Stimulated activated CD8-positive, alpha-beta memory T cell treated with anti-CD3 and anti-CD28 coated beads, Interleukin-15, amount 100 ng/mL, for 1 hour (primary cell): ENCODE data around the gene NUDT14.

Experiments used
- DNase-seq: peaks from one replicate; pipeline ENCODE4 v3.0.0-alpha.2; 2020; ENCODE audit warnings: low read depth

Gene NUDT14

DNA sequence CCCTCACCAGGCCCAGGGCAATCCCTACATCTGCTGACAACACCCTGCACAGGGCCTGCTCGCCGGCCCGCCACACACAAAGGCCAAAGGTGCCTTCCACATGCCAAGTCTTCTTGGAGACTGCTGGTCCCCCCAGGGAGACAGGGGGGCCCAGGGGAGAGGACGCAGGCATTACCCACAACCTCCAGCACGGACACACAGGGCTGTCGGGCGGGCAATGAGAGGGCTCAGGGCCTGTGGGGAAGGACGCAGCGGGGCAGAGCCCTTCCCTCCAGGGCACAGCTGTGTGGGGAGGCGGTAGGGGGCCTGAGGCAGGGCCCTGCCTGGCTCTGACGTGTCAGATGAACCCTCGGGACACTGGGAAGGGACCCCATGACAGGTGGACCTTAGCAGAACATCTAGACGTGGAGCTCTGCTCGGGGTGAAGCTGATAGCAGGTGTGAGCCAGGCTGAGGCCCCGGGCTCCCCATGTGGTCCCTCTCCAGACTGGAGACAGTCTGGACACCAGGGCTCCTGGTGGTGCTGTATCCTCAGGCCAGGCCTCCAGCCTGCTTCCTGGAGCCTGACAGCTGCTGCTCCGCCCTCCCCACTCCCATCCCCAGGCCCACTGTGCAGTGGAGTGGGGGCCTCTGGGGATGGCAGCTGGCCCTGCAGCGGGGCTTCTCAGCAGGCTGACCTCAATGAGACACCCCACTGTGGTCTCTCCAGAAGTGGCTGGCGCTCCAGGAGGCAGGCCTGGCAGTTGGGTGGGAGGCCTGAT is 31.6 kb upstream of the NUDT14 start:
- DNase-seq = no peak

DNA sequence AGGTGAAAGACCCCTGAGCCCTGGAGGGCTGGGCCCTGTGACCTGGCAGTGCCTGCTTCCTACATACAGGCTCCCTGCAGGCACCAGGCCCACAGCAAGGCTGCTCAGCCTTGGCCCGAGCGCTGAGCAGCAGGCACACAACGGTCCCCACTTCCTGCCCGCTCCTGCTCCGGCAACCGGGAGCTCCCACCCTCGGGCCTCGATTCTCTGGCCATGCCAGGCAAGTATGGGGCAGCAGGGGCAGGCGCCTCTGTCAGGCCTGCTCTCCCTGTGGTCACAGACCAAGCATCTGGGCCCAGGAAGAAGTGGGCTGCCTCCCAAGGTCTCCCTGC is 30.6 kb upstream of the NUDT14 start:
- DNase-seq = no peak

DNA sequence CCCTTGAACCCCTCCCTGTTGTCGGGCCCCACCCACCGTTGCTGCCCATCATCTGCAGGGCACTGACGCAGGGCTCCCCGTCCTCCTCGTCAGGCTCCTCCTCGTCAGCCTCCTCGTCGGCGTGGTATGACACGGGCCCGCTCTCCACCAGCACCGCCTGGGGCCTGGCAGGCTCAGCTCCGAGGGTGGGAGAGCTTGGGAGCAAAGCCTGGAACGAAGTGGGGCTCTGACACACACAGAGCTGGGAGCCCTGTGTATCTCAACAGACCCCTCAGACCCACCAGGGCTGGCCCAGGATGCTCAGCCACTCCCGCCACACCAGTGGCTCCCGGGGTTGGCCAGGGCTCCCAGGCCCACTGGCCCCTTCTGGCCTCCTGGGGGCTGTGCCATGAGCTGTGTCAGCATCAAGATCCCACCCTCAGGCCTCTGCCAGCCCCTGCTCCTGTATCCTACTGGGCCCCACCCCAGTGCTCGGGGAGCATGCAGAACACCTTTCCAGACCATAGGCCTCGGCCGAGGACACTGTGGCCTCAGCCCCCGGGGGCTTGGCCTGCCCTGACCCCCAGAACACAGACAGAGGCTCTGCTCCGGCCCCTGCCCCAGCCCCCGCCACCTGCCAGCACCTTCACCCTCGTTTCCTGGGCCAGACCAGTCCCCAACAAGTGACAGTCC is 30.1 kb upstream of the NUDT14 start:
- no peak for DNase-seq

DNA sequence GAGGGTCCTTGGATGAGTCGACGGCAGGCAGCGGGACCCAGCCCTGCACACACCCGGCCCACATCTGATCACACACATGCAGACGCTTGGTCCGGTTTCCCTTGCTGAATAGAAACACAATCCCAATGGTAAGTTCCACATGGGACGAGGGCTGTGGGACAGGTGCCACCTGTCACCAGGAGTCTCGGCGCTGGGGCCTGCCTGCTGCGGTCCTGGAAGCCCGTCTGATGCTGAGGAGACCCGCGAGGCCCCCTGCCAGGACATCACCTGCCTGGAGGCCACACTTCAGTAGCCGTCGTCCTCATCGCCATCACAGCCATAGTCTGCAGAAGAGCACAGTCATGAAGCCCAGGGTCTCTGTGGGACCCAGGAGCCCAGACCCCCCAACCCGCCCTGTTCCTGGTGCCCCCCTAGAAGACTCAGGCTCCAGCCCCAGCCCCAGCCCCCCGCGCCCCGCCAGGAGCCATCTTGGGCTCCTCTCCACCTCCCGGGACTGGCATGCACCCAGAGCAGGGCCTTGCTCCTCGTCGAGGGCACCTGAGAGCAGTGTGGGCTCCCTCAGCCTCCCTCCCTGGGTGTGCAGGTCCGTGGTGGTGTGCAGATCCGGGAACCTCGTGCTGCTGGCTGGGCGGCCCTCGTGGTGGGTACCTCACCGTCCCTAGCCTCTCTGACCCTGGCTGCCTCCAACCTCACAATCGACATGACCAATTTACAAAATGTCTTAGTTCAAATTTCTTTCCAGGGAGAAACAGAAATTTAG is 29.3 kb upstream of the NUDT14 start:
- DNase-seq = no peak

- DNase-seq = no peak
Observed at GRCh38 chr14:105209646-105210045, 28.5 kb upstream of the NUDT14 start.

DNA sequence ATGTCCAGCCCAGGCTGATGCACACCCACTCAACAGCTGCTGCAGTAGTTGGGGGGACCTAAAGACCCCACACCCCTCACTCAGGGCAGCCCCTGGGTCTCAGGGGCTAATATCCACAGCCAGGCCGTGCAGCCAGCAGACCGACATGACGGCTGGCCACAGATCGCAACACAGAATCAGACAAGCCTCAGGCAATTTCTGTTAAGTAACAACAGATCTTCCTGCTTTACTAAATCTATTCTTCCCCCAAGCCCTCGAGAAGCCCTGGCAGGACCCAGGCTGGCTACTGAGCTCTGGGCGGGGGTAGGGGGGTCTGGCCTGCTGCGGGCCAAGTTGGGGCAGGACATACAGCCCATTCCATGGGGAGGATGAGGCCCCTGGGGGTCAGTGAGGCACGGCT is 28.0 kb upstream of the NUDT14 start:
- no peak for DNase-seq

- DNase-seq = no peak
Observed at GRCh38 chr14:105208738-105209075, 27.6 kb upstream of the NUDT14 start.

DNA sequence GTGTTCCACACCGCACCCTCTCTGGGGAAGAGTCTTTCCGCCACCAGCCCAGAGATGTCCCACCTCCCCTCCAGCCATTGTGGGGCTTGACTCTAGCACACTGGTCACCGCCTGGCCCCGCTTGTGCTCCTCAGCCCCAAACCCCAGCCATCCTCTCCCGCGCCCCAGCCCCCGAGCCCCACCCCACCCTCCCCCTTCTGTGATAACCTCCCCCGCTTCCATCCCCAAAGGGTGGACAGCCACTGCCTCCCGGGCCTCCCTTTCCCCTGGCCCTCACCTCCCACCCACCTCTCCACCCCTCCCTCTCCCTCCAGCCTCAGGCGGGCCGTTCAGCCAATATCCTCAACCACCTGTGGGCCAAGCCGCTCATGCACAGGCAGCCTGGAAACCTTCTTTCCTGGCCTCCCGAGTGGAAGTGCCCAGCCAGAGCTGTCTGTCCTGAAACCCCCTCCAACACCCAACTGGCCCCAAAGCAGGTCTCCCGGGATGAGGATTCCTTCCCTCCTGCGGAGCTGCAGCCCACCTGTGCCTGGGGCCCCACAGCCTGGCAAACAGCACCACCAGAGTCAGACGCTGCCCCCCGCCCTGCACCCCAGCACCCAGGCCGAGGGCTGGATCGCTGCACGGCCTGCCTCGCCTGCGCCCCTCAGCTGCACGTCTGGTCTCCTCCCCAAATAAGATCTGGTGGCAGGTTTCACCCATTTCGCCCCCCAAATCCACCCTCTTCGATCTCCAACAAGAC is 27.1 kb upstream of the NUDT14 start:
- DNase-seq = no peak

DNA sequence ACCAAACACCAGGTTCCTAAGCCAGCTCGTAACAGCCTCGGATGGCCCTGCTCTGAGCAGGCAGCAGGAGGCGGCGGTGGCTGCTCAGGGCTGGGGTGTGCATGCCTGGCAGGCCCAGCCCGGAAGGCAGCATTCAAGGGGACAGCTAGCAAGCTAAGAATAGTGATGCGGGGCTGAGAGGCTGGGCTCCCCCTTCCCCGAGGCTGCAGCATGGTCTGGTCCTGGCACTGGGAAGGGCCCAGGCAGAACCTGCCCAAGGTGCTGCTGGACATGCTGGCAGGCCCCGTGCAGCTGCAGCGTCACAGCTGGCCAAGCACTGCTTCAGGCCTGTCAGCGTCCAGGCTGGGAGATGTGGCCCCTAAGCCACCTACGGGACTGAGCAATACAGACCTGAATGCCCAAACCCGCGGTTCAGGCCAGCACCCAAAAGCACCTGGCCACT is 26.4 kb upstream of the NUDT14 start:
- DNase-seq = no peak

GRCh38 chr14:105206873-105207272 is 25.8 kb upstream of the NUDT14 start:
- no peak for DNase-seq

- no peak for DNase-seq
Observed at GRCh38 chr14:105205673-105206208, 24.6 kb upstream of the NUDT14 start.

GRCh38 chr14:105204931-105205672 is 24.0 kb upstream of the NUDT14 start:
- DNase-seq = no peak

- no peak for DNase-seq
Observed at GRCh38 chr14:105204206-105204930, 23.3 kb upstream of the NUDT14 start.

DNA sequence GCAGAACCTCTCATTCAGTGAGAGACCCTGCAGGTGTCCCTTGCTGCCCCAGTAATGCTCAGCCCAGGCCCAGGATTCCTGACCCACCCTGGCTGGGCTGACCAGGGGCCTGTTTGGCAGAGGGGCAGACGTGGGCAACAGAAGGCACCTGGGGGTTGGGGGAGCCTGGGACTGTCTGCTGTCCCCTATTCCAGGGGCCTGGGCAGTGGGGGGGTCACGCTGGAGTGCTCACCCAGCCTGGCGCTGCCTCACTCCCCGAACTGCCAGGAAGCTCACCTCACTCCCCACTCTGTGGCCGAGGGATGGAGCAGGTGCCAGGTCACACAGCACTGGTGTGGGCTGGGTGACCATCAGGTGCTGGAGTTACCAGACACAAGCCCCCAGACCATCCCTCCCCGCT is 22.6 kb upstream of the NUDT14 start:
- DNase-seq = no peak

- peak; percentile 29 for DNase-seq
Observed at GRCh38 chr14:105203057-105203531, 22.0 kb upstream of the NUDT14 start.

DNA sequence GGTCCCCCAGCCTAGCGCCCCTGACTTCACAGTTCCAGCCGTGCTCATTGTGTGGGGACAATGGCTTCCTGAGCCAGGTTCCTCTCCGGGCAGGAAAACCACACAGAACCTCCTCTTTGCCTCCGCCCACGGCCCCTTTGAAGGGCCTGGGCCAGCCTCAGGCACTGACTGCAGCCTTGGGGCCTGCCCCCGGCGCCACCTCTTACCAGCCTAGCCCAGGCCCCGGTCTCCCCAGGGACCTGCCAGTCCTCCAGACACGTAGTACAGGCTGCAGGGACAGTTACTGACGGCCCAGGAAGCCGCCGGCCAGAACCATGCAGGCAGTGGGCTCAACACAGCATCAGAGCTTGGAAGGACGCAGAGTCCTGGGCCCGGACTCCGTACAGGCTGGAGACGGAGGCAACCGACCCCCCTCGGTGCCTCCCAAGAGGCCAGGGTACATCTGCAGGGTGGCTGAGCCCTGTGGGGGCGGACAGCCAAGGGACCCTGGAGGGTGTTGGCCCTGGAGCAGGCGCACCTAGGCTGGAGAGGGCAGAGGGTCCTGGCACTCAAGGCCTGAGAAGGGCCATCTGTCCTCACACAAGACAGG is 20.9 kb upstream of the NUDT14 start:
- DNase-seq = no peak

DNA sequence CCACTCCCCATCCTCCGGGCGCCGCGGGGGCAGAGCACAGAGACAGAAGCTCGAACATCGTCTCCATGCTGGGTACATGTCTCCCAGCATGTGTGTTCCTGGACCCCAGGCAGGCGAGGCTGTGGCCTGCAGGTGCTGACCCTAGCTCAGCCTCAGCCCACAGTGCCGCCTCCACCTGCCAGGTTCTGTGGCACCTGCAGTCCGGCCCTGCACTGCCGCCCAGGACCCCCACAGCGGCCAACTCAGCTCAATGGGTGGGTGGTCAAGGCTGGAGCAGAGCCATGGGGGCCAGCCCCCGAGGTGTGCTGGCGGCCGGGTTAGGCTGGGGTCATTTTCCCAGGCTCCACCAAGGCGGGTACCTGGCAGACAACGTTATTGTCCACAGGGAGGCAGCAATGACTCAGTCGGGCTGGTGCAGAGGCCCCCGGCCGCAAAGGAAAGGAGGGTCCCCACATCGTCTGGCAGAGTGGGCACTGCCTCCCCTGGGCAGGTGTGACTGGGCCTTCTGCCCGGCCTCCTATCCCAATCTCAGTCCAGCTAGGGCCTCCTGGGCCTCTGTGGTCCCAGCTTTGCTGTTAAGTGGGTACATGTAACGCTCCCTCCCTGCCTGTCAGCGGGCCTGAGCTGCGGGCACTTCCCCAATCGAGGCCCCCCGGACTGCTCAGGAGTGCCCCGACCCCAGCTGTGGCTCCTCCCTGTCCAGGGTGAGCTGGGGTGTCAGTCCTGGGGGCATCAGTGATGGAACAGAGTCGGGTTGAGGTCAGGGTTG is 20.2 kb upstream of the NUDT14 start:
- DNase-seq = no peak

DNA sequence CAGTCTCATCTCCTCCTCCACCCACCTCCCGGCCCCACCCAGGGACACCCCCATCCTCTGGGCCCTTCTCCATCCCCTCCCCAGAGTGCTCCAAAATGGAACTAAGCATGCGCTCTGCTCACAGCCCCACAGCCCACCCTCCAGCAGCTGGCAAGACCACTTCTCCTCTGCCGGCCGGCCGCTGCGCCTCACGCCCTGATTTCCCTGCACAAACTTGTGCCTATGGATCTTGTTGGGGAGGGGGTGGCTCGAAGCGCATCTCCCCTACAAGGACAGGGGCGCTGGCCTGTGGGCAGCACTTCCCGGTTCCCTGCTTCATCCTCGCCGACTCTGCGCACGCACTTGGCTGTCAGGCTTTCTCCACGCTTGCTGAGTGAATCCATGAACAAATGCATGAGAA is 19.5 kb upstream of the NUDT14 start:
- DNase-seq = no peak

GRCh38 chr14:105200074-105200473 is 19.0 kb upstream of the NUDT14 start:
- no peak for DNase-seq

DNA sequence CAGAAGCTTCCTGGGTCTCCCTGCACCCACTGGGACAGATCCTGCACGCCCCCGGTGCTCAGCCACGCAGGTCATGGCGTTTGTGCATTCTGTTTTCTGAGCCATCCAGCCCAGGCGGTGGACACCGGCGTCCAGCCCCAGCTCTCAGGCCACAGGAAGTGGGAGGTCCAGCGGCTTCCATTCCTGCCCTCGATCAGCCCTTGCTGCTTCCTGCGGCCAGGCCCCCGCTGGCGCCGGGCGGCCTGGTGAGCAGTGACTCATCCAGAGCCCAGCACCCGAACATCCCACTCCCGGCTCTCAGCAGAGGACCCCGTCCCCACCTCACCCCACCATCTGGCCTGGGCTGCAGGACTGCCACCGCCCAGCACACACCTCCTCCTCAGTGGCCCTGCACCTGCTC is 18.0 kb upstream of the NUDT14 start:
- no peak for DNase-seq
